COR-L47 (cell line): ENCODE data around the gene FHOD3.
"Not testable (repeated sequence)": the region's sequence is repeated elsewhere in the genome, so short reads cannot be mapped to it uniquely, and the experiment has no call there.

Experiments
- DNase-seq: peaks from one replicate; lab custom pipeline; 2025; lab: John Stamatoyannopoulos, UW

FHOD3 gene

DNA sequence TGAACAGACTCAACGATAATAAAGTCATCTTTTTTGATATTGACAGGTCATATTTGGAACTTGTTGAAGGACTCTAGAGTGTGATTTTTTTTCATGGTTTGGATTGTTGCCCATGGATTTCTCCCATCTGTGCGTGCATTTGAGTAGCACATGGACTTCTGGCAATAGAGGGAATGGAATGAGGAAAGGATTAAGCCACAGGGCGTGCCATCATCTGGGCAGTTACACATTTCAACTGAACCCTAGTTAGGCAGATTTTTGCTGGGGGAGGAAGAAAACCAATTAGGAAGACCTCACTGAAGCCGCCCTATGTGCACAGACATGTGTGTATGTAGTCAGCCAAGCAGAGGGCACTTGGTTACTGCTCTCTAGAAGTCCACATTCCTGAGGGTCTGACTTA lies 458.7 kb downstream of the FHOD3 start:
- DNase-seq = no peak

DNA sequence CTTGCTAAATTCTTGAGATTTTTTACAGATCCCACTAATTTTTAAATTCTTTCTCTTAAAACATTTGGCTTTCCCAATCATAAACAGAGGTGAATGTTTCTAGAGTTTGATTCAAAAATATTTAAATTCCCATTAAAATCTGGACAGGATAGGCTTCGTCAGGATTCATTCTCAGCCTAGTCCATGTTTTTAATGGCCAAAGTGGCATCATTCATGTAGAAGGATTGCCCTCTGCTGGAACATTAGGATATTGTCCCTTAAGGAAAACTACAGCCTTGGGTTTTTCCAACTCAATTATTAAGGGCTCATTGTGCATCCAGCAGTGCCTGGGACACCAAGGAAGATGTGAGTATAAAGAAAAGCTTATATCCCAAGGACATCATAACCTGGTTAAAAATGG lies 459.6 kb downstream of the FHOD3 start:
- DNase-seq = peak; percentile 48

DNA sequence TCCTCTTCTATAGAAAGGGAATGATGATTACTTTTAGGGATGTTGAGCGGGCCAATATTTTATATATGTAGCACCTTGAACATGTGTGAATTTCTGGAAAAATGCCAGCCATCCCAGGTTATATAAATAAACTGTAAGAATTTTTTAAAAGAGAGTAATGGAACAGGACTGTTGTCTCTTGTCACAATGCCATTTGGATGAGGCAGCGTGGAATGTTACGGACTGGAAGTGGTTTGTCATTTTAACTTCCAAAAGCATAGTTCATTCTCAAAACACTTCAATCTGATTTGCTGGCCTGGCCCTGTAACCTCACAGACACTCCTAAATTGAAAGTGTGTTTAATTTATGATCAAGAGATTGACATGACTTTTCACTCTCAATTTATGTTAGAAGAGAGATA lies 460.5 kb downstream of the FHOD3 start:
- no peak for DNase-seq

DNA sequence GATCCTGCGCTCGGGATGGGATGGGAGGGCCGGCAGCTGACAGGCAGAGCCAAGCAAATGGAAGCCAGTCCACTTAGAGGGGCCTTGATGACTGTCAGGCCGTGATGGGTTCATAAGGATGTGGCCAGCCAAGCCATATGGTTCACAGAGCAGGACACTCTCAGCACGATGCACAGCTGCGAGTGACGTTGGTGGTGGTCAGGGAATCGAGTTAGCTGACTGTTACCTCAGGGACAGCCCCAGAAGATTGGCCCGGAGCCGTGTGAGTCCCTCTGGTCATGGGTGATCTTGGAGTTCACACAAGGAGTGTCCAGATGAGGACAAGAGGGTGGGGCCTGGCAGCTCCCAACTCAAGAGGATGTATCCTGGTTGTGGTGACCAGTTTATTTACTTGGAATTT lies 461.1 kb downstream of the FHOD3 start:
- DNase-seq = no peak

DNA sequence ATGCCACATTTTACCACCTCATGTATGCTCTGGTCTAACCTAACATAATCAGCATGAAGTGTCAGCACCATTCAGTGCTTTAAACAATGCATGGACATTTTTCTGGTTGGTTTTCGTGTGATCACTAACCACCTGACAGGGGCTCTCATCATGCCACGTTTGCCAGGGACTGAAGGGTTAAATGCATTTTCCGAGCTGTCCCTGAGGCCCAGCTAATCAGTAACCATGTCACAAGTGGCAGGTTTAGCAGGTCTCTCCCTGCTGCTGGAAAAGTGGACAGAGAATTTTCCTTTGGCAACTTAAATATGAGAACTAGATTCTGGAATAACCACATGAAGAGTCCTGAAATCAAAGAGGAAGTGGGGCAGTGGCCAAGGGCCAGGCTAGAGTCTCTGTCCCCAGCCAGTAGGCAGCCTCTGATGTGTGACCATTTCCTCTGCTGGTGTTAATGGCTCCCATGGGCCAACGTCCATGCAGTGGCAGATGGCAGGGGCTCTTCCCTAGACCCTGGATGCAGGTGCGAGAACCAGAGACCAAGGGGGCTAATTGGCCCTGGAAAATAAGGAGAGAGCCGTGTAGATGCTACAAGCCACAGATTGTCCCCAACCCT lies 461.8 kb downstream of the FHOD3 start:
- no peak for DNase-seq

DNA sequence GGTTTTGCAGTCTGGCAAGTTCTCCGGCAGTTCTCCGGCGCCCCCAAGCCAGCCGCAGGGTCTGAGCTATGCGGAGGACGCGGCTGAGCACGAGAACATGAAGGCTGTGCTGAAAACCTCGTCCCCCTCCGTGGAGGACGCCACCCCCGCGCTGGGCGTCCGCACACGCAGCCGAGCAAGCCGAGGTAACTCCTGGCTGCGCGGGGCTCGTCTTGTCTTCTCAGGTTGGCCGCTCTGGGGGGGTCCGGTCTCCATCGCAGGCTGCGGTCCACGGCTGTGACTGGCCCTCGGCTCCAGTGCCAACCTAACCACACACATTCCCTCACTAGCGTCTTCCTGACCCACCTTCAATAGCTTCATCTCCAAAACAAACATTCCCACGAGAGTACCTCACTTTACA lies 463.1 kb downstream of the FHOD3 start:
- no peak for DNase-seq

DNA sequence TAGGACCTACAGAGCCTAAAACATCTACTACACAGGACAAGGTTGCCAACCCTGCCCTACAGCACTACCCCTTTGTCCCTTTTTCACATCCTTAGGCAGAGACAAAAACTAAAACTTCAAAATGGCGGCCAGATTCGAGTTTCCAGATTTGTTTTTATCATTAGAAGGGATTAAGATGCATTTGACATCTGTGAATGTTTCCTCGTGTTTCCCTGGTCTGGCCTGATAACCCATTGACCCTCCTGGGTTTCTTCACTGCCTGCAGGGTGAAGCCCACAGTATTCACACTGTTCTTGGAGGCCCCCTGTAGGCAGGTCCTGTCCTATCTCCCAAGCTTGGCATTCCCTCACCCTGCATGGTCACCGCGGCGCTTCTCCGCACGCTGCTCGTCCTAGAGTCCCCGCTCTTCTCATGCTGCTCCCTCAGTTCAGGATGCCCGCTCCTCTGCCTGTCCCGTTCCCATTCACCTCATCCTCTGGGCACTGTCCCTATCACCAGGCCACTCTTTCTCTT lies 463.7 kb downstream of the FHOD3 start:
- DNase-seq = no peak

DNA sequence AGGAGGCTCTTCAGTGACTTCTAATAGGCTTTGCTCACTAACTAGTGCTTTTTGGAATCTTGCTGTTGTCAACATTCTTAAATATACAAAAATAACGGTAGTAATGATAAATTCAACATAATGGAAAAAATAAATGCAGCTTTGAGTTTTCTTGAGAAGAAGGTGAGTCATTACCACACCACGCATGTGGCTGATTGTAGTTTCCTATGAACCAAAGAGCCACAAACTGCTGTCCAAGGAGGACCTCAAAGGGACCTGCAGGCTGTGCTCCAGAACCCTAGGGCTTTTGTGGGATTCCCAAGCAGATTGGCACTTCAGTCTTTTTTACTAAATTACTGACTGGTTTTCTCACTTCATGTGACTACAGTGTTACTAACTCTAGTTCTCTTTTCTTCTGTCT lies 464.6 kb downstream of the FHOD3 start:
- DNase-seq = no peak

DNA sequence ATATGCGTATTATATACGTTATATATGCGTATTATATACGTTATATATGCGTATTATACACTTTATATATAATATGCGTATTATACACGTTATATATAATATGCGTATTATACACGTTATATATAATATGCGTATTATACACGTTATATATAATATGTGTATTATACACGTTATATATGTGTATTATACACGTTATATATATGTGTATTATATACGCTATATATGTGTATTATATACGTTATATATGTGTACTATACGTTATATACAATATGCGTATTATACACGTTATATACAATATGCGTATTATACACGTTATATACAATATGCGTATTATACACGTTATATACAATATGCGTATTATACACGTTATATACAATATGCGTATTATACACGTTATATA lies 465.5 kb downstream of the FHOD3 start:
- DNase-seq = not testable (repeated sequence)

DNA sequence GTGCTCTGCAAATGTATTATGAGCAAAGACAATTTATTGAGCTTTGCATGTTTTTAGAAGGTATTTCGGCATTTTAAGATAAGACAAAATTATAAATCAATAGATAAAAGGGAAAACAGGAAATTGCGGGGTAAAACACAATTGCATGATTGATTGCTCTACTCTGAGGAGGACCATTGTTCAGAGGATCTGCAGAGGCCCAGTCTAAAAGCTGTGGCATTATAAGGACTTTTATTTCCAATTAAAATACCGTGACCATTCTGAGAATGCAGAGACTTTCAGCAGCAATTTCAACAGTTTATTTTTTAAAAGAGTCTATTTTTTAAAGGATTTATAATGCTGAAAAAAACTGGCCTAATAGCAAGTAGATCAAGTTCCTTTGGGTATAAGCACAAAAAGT lies 469.3 kb downstream of the FHOD3 start:
- DNase-seq = no peak

DNA sequence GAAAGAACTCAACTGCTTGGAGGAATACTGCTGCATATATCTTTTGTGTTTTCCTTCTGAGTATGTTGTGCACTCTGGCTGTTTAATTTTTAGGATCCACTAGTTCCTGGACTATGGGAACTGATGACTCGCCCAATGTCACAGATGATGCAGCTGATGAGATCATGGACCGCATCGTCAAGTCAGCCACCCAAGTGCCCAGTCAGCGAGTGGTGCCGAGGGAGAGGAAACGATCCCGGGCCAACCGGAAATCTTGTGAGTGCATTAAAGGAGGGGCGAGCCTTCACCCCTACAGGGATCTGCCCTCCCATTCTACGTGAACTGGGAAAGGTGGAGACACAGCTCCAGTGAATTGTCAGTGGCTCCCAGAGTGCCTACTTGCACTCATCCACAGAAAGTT lies 471.7 kb downstream of the FHOD3 start:
- DNase-seq = no peak

DNA sequence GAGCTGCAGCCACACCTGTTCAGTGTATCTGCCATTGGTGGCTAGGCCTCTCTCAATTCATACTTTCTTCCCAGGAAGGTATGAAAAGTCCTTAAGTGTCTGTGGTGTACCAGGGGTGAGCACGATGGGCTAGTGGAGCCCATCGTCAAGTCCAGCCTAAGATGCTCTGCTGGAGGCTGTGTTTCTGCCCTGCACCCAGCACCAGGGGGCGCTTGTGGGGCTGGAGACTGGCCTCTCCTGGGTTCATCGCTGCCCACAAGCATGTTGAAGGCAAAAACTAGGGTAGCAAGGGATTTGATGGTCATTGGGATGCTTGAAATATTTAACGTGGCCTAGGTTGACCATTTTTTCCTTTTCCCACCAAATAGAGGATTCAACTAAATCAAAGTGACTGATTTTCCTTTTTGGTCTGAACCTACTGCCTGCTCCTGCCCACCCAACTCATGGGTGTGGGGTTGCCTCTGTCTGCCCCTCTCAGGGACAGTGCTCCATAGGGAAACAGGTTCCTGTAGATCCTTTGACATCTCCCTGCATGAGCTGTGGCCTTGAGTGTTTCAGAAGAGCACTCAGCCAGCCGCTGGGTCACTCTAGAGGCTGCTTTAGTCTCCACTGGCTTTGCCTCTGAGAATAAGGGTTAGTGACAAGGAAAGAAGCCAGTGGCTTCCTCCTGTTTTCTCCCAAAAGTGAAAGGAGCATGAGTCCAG lies 472.2 kb downstream of the FHOD3 start:
- no peak for DNase-seq

DNA sequence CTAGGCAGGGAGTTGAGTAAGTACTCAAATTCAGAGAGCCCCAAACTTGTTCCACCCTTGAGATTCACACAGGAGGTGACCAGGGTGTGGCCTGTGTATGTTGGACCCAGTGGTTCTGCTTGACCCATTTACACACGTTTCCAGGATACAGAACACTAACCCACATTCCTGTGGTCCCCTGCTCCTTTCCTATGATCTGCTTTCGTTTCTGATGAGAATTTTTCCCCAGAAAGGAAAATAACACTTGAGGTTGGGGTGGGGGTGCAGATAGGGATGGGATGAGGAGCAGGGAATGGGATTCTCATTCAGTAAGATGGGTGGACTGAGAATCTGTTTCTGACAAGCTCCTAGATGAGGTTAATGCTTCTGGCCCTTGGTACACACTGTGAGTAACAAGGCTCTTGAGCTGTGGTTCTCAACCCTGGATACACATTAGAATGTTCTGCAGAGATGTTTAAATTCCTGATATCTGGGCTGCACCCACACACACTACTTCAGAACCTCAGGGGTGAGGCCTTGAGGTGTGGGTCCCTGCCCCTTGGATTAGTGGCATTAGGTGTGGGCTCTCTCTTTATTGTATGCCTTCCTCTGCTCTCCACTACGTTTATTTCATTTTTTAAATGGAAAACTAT lies 472.9 kb downstream of the FHOD3 start:
- no peak for DNase-seq

DNA sequence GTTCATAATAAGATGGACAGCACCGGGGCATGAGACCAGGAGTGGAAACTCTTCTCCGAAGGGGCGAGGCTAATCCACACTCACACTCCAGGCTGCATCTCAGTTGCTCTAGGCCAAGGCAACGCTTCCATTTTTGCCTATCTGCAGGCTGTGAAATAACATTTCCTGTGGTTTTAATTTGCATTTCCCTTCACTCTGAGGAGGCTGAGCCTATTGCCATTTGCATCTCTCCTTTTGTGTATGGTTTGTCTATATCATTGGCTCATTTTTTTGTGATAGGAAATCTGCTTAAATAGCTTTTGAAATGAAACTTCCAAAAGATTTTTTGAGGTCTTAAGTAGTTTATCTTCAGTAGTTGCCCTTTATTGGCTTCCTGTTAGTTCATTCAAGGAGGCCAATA lies 473.7 kb downstream of the FHOD3 start:
- no peak for DNase-seq

DNA sequence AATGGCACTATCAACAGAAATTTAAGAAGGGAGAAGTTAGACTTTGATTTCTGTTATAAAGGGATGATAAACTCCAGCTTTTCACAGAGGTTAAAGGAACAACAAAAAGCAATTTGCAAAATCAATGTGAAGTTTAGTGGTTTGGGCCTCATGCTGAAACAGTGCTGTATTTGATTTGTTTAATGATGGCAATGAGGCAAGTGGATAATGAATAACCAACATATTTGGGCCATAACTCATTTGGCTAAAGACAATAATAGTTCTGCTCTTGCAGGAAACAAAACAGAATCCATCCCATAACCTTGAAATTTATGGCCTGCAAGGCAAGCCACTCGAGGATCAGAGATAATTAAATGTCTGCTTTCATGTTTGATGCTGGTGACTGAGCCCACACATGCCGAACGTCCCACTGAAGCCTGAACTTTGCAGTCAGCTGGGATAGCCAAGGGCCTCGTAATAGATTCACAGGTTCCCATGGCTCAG lies 474.8 kb downstream of the FHOD3 start:
- no peak for DNase-seq

DNA sequence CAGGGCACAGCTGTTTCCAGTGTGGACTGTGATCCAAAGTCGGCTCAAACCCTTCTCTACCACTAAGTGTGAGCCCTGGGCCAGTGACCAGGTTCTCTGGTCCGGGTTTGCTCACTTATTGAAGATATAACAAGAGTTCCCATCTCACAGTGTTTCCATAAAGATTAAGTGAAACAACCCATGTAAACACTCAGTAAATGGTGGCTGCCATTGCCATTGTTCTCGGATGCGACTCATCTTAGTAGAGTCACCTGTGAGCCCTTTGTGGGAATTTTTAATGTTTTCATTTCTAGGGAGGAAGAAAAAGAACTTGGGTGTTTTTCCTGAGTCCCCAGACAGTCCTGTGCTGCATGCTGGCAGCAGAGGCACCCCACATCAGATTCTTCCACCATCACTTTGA lies 477.9 kb downstream of the FHOD3 start:
- DNase-seq = no peak

DNA sequence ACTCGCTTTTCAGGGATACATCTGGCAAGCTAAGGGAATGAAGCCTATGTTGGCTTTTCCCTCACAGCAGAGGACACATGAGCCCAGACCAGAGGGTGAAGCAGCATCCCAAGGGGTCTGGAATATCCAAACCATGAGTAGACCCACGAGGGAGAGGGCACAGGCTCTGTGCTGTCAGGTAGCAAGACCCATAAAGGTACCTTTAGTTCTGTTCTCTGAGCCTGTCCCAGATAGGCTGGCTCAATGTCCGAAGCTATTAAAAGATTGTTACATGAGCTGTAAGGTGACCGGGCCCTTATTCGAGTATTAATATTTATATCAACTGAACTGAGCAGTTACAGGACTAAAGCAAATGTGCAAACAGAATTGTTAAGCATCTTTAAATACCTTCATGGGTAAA lies 479.1 kb downstream of the FHOD3 start:
- no peak for DNase-seq

DNA sequence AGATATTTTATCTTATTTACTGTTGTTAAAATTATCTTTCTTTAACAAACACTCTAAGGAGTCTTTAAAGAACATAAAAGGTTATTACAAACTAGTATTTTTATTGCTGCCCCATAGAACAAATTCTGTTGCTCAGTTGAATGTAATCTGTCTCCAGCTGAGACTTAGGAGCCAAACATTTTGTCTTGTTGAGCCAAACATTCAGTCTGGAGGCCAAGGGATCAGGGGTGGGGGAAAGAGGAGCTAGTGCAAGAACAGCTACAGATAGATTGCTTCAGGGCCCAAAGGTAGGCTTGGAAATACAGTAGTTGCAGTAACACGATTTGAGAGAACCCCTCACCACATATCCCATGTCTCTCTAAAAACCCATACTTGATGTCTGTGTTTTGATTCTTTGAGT lies 480.1 kb downstream of the FHOD3 start:
- no peak for DNase-seq

DNA sequence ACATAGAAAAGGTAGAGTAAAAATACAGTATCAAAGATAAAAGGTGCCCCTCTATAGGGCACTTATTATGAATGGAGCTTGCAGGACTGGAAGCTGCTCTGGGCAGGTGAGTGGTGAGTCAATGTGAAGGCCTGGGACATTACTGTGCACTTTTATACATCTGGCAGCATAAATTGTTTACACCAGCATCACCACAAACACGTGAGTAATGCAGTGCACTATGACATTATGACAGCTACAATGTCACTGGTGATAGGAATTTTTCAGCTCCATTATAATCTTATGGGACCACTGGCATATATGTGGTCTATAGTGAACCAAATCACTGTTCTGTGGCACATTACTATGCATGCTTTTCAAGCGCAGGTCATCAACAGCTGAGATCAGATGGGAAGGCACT lies 483.2 kb downstream of the FHOD3 start:
- DNase-seq = no peak

DNA sequence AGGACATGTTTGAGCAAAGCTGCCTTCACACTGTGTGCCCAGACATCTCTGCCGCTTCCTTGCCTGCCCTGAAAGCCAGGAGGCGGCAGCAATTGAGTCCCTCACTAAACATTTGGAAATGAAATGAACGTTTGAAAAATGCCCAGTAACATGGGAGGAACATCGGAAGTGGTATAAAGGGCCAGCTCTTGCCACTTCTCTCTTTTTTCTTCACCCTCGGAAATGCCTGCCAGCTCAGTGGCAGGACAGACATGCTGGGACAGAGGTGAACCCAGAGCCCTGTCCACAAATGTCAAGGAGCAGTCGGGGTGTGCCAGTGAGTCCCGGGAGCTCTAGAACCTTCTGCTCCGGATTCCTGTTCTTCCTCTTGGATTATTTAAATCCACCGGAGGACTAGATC lies 485.2 kb downstream of the FHOD3 start:
- DNase-seq = no peak

DNA sequence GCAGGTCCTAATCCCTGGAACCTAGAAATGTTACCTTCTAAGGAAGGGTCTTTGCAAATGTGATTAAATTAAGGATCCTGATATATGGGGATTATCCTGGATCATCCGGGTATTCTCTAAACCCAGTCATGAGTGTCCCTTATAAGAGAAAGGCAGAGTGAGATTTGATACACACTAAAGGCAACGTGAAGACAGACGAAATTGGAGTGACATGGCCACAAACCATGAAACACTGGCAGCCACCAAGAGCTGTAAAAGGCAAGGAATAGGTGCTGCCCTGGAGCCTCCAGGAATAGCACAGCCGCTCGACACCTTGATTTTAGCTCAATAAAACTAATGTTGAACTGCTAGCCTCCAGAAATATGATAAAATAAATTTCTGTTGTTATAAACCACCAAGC lies 486.3 kb downstream of the FHOD3 start:
- no peak for DNase-seq

DNA sequence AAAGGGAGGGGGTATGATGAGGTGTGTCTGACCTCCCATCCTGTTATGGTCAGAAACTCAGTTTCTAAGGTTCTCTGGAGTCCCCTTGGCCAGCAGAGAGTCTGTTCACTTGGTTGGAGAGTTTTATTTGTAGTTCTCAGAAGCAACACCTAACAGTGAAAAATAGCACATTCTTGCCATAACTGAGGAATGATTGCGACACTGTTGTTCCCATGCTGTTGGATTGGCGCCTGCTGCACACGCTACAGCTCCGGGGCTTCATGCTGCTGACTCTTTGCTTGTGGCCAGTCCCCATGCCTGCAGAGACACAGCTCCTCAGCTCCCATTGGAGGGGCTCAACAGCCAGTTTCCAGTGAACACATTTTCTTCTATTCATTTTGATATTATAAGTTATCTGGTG lies 489.2 kb downstream of the FHOD3 start:
- no peak for DNase-seq

DNA sequence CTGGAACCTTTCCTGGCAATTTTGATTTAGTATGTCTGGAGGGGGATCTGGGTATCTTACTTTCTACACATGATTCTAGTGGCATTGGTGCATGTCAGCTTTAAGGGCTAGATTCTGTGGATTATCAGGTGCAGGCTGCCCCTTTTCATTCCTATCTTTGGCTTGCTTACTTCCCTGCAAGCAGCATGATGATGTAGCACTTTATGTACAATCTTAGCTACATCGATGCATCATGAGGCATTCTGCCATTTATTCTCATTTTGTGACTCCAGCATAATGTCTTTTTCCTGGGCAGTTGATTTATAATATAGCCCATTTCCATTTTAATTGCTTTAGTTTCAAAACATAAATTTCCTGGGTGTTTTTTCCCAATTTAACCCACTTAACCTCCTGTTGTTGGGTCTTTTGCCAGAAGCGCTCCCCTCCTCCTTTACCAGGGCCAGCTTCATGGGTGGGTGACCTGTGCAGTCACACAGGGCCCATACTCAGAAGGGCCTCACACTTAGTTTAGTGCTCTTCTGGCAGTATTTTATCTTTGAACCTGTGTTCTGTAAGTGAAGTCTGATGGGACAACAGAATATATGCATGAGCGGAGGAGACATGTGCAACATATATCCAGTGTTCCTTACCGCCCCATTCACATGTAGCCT lies 495.2 kb downstream of the FHOD3 start:
- no peak for DNase-seq
